ENCODE measurements around the gene IRX6. TPM values are rescaled to one million over a fixed set of nuclear protein-coding genes. Genes with fewer than 3 reads are reported as not detected.

Gene IRX6
- total and polyA plus RNA-seq, 4 donors, result 0.37 to 6.3 (median 4.0) TPM

GRCh38 chr16:55370762-55371482 lies 46.9 kb downstream of the IRX6 start:
- TF ChIP-seq, protein P1, sequence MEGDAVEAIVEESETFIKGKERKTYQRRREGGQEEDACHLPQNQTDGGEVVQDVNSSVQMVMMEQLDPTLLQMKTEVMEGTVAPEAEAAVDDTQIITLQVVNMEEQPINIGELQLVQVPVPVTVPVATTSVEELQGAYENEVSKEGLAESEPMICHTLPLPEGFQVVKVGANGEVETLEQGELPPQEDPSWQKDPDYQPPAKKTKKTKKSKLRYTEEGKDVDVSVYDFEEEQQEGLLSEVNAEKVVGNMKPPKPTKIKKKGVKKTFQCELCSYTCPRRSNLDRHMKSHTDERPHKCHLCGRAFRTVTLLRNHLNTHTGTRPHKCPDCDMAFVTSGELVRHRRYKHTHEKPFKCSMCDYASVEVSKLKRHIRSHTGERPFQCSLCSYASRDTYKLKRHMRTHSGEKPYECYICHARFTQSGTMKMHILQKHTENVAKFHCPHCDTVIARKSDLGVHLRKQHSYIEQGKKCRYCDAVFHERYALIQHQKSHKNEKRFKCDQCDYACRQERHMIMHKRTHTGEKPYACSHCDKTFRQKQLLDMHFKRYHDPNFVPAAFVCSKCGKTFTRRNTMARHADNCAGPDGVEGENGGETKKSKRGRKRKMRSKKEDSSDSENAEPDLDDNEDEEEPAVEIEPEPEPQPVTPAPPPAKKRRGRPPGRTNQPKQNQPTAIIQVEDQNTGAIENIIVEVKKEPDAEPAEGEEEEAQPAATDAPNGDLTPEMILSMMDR (IDR thresholded peaks at IDR 0.05; ENCODE audit: control extremely low read depth, extremely low read depth), result peak; percentile 11
- ATAC-seq (ENCODE audit: insufficient read depth, low FRiP score), result no peak
- peaks cover 3 to 35% (median 24%) of the 10 kb centered on the region in 3 donors for H3K27me3 ChIP-seq (ENCODE audit: control insufficient read depth in 3 of 3, insufficient read depth in 3 of 3, low read length in 2 of 3)
- WGBS, 2 donors, result 8 to 13% methylated on average over 26 of the region's 26 CpGs
- H3K4me1 ChIP-seq (ENCODE audit: control insufficient read depth in 5 of 5, insufficient read depth in 5 of 5, low read length in 5 of 5), result peaks cover 0 to 23% (median 3%) of the 10 kb centered on the region in 5 donors
- no peaks in the 10 kb centered on the region for H3K9me3 ChIP-seq (ENCODE audit: control insufficient read depth in 4 of 4, insufficient read depth in 3 of 4, low read length in 3 of 4)
- no peak overlapping the region for H3K9ac ChIP-seq (ENCODE audit: insufficient read depth in 1 of 2, low read length in 2 of 2)
- peak; percentile 68 to 81 (median 77) for DNase-seq
- H3K36me3 ChIP-seq (ENCODE audit: control insufficient read depth in 4 of 4, insufficient read depth in 4 of 4, low read length in 4 of 4), result no peaks in the 10 kb centered on the region
- H3K27ac ChIP-seq (ENCODE audit: low read depth in 1 of 2, low read length in 1 of 2), result no peak overlapping the region
- H3K4me3 ChIP-seq, result no peak overlapping the region

- Histone ChIP-seq H3K4me1 (ENCODE audit: control insufficient read depth in 5 of 5, insufficient read depth in 5 of 5, low read length in 5 of 5) (peaks cover 0 to 10% (median 0%) of the 10 kb centered on the region in 5 donors), H3K9ac (ENCODE audit: insufficient read depth in 1 of 2, low read length in 2 of 2) (no peak overlapping the region), H3K9me3 (ENCODE audit: control insufficient read depth in 4 of 4, insufficient read depth in 3 of 4, low read length in 3 of 4) (no peaks in the 10 kb centered on the region), H3K27ac (ENCODE audit: low read depth in 1 of 2, low read length in 1 of 2) (peak overlapping the region in 1 of 2 donors; percentile 60), H3K36me3 (ENCODE audit: control insufficient read depth in 4 of 4, insufficient read depth in 4 of 4, low read length in 4 of 4) (no peaks in the 10 kb centered on the region), H3K27me3 (ENCODE audit: control insufficient read depth in 3 of 3, insufficient read depth in 3 of 3, low read length in 2 of 3) (peaks cover 3 to 35% (median 26%) of the 10 kb centered on the region in 3 donors), H3K4me3 (no peak overlapping the region)
- DNase-seq (no peak), ATAC-seq (ENCODE audit: insufficient read depth, low FRiP score) (no peak)
- 80 to 83% methylated on average over 12 of the region's 12 CpGs for WGBS, 2 donors
- TF ChIP-seq, protein P1 (IDR thresholded peaks at IDR 0.05; ENCODE audit: control extremely low read depth, extremely low read depth), result no peak
These were observed 48.9 kb downstream of the IRX6 start for GRCh38 chr16:55372792-55373488.

DNA sequence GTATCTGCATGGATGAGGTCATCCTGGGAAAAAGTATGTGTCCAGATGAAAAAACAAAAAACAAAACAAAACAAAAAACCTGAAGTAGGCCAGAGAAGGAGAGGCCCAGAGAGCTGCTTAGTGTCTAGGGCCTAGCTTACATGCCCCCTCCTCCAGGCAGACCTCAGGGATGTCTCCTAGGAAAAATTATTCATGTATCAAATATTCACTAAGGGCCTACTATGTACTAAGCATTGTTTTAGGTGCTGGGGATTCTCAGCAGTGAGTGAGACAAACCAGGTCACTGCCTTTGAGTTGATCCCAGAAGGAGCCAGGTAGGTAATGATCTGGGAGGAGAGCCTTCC lies 49.5 kb downstream of the IRX6 start:
- Histone ChIP-seq H3K27ac (ENCODE audit: low read depth in 1 of 2, low read length in 1 of 2) (peak overlapping the region in 1 of 2 donors; percentile 60), H3K4me1 (ENCODE audit: control insufficient read depth in 5 of 5, insufficient read depth in 5 of 5, low read length in 5 of 5) (peaks cover 0 to 4% (median 0%) of the 10 kb centered on the region in 5 donors)

More for the DNA sequence above, 49.5 kb downstream of the IRX6 start:
- DNase-seq, result no peak
- no peak for ATAC-seq (ENCODE audit: insufficient read depth, low FRiP score)
- Histone ChIP-seq H3K36me3 (ENCODE audit: control insufficient read depth in 4 of 4, insufficient read depth in 4 of 4, low read length in 4 of 4) (no peaks in the 10 kb centered on the region), H3K4me3 (no peak overlapping the region), H3K9ac (ENCODE audit: insufficient read depth in 1 of 2, low read length in 2 of 2) (no peak overlapping the region), H3K9me3 (ENCODE audit: control insufficient read depth in 4 of 4, insufficient read depth in 3 of 4, low read length in 3 of 4) (no peaks in the 10 kb centered on the region), H3K27me3 (ENCODE audit: control insufficient read depth in 3 of 3, insufficient read depth in 3 of 3, low read length in 2 of 3) (peaks cover 3 to 32% (median 26%) of the 10 kb centered on the region in 3 donors)
- TF ChIP-seq, protein P1 (IDR thresholded peaks at IDR 0.05; ENCODE audit: control extremely low read depth, extremely low read depth), result no peak

Measured in lung (tissue), 12 donors.